H9 (cell line): ENCODE data around the gene DAD1. TPM values are rescaled to one million over a fixed set of nuclear protein-coding genes. Genes with fewer than 3 reads are reported as not detected.

Experiments
- DNase-seq: peaks from one replicate; pipeline ENCODE4 v3.0.0-alpha.2; 2017
- H2AFZ ChIP-seq: one replicate; pipeline ENCODE4 v1.6.1; 2013; ENCODE audit warnings: mild to moderate bottlenecking, low read length, control low read depth, moderate library complexity
- H2AK5ac ChIP-seq: 2 replicates; pipeline ENCODE4 v1.6.1; 2013; ENCODE audit warnings: low read length, control low read depth, mixed read lengths; ENCODE audit not compliant: insufficient read length
- H2BK120ac ChIP-seq: one replicate; pipeline ENCODE4 v1.6.1; 2013; ENCODE audit warnings: low read depth, mild to moderate bottlenecking, low read length, control low read depth, inconsistent platforms; ENCODE audit not compliant: poor library complexity, severe bottlenecking
- H2BK12ac ChIP-seq: 2 replicates; pipeline ENCODE4 v1.6.1; 2013; ENCODE audit warnings: low read length, control low read depth, mixed read lengths, low read depth; ENCODE audit not compliant: insufficient read length
- H2BK15ac ChIP-seq: 2 replicates; pipeline ENCODE4 v1.6.1; 2013; ENCODE audit warnings: low read depth, low read length, control low read depth
- H2BK20ac ChIP-seq: one replicate; pipeline ENCODE4 v1.6.1; 2013; ENCODE audit warnings: low read depth, mild to moderate bottlenecking, low read length, control low read depth, inconsistent platforms; ENCODE audit not compliant: poor library complexity, severe bottlenecking
- H2BK5ac ChIP-seq: 2 replicates; pipeline ENCODE4 v1.6.1; 2013; ENCODE audit warnings: low read length, control low read depth, mixed read lengths; ENCODE audit not compliant: insufficient read length
- H3K14ac ChIP-seq: 2 replicates; pipeline ENCODE4 v1.6.1; 2013; ENCODE audit warnings: low read length, control low read depth; ENCODE audit not compliant: insufficient read depth
- H3K18ac ChIP-seq: 2 replicates; pipeline ENCODE4 v1.6.1; 2013; ENCODE audit warnings: low read depth, mild to moderate bottlenecking, mixed read lengths, low read length, control low read depth; ENCODE audit not compliant: insufficient read length
- H3K23ac ChIP-seq: 2 replicates; pipeline ENCODE4 v1.6.1; 2013; ENCODE audit warnings: low read length, control low read depth, mixed read lengths, low read depth; ENCODE audit not compliant: insufficient read length
- H3K23me2 ChIP-seq: 2 replicates; pipeline ENCODE4 v1.6.1; 2013; ENCODE audit warnings: low read depth, mild to moderate bottlenecking, mixed read lengths, low read length, control low read depth; ENCODE audit not compliant: insufficient read length, poor library complexity, severe bottlenecking
- H3K27ac ChIP-seq: 2 replicates; pipeline ENCODE4 v1.5.1; 2013; ENCODE audit warnings: low read length, control low read depth, mixed read lengths, low read depth; ENCODE audit not compliant: insufficient read length
- H3K27me3 ChIP-seq: 2 replicates; pipeline ENCODE4 v1.6.1; 2013; ENCODE audit warnings: low read length, control low read depth, inconsistent platforms; ENCODE audit not compliant: insufficient read depth
- H3K4ac ChIP-seq: 2 replicates; pipeline ENCODE4 v1.6.1; 2013; ENCODE audit warnings: low read depth, mild to moderate bottlenecking, control low read depth, inconsistent platforms, low read length, moderate library complexity
- H3K4me1 ChIP-seq: 2 replicates; pipeline ENCODE4 v1.6.1; 2013; ENCODE audit warnings: low read length, control low read depth, inconsistent platforms; ENCODE audit not compliant: insufficient read depth
- H3K4me2 ChIP-seq: 2 replicates; pipeline ENCODE4 v1.6.1; 2013; ENCODE audit warnings: low read length, control low read depth, mixed read lengths; ENCODE audit not compliant: insufficient read length, insufficient read depth
- H3K56ac ChIP-seq: 2 replicates; pipeline ENCODE4 v1.6.1; 2013; ENCODE audit warnings: low read depth, mild to moderate bottlenecking, mixed read lengths, low read length, control low read depth; ENCODE audit not compliant: insufficient read length
- H3K79me1 ChIP-seq: 2 replicates; pipeline ENCODE4 v1.6.1; 2013; ENCODE audit warnings: low read depth, mild to moderate bottlenecking, moderate library complexity, low read length, control low read depth, inconsistent platforms; ENCODE audit not compliant: insufficient read depth, poor library complexity, severe bottlenecking
- H3K79me2 ChIP-seq: 2 replicates; pipeline ENCODE4 v1.6.1; 2013; ENCODE audit warnings: low read length, control low read depth, inconsistent platforms; ENCODE audit not compliant: insufficient read depth
- H3K9ac ChIP-seq: 2 replicates; pipeline ENCODE4 v1.6.1; 2013; ENCODE audit warnings: low read length, control low read depth, mixed read lengths; ENCODE audit not compliant: insufficient read length; ENCODE audit errors: extremely low read depth
- H3K9me3 ChIP-seq: one replicate; pipeline ENCODE4 v1.6.1; 2013; ENCODE audit warnings: low read depth, low read length, inconsistent platforms; ENCODE audit not compliant: control insufficient read depth
- H3T11ph ChIP-seq: one replicate; pipeline ENCODE4 v1.6.1; 2013; ENCODE audit warnings: mild to moderate bottlenecking, low read length, control low read depth, inconsistent platforms
- H4K20me1 ChIP-seq: one replicate; pipeline ENCODE4 v1.6.1; 2013; ENCODE audit not compliant: control insufficient read depth, insufficient read length, insufficient read depth
- H4K5ac ChIP-seq: 2 replicates; pipeline ENCODE4 v1.6.1; 2013; ENCODE audit warnings: low read depth, mild to moderate bottlenecking, mixed read lengths, low read length, control low read depth; ENCODE audit not compliant: insufficient read length
- H4K8ac ChIP-seq: replicated peaks from 2 replicates; pipeline ENCODE4 v1.6.1; 2013; ENCODE audit warnings: low read length, control low read depth, mixed read lengths, low read depth; ENCODE audit not compliant: insufficient read length
- H4K91ac ChIP-seq: 2 replicates; pipeline ENCODE4 v1.6.1; 2013; ENCODE audit warnings: low read depth, mild to moderate bottlenecking, moderate library complexity, mixed read lengths, low read length, control low read depth; ENCODE audit not compliant: insufficient read length
- H3K27ac Mint-ChIP-seq, 3 experiments: 2 replicates in 2 of 3; 3 replicates in 1 of 3; pipeline ENCODE4 v1.8.0; 2020 to 2021; ENCODE audit warnings: mixed read lengths in 3 of 3, mild to moderate bottlenecking in 1 of 3, moderate library complexity in 1 of 3
- H3K27me3 Mint-ChIP-seq: 2 replicates; pipeline ENCODE4 v1.8.0; 2021; ENCODE audit warnings: low read depth, mild to moderate bottlenecking, moderate library complexity, mixed read lengths
- H3K36me3 Mint-ChIP-seq, 3 experiments: 2 replicates in 2 of 3; 3 replicates in 1 of 3; pipeline ENCODE4 v1.8.0; 2020 to 2021; ENCODE audit warnings: low read depth in 3 of 3, mixed read lengths in 3 of 3; ENCODE audit not compliant: insufficient read depth in 1 of 3
- H3K4me1 Mint-ChIP-seq, 2 experiments: 2 replicates each; pipeline ENCODE4 v1.8.0; 2020; ENCODE audit warnings: mixed read lengths in 2 of 2
- H3K4me3 Mint-ChIP-seq, 2 experiments: 2 replicates in 1 of 2; 3 replicates in 1 of 2; pipeline ENCODE4 v1.8.0; 2020 to 2021; ENCODE audit warnings: mild to moderate bottlenecking in 2 of 2, mixed read lengths in 2 of 2, moderate library complexity in 1 of 2
- H3K9me3 Mint-ChIP-seq, 2 experiments: 2 replicates in 1 of 2; 3 replicates in 1 of 2; pipeline ENCODE4 v1.8.0; 2020; ENCODE audit warnings: mild to moderate bottlenecking in 2 of 2, mixed read lengths in 2 of 2, moderate library complexity in 1 of 2
- CTCF ChIP-seq: fragments of 200-600 bp; sonication (generic); conservative IDR thresholded peaks from 3 replicates; pipeline ENCODE4 v1.8.0; 2021; ENCODE audit warnings: antibody characterized with exemption, mild to moderate bottlenecking
- WGBS: extraction: QIAGEN DNeasy Blood & Tissue Kit; methylation state at CpG from one replicate; pipeline ENCODE4 v1.1.7; 2013; ENCODE audit warnings: missing lambda C conversion rate, low lambda C conversion rate, mixed read lengths; ENCODE audit not compliant: insufficient read length; ENCODE audit errors: extremely low coverage; 5-methylcytosine and 5-hydroxymethylcytosine counted together
- total RNA-seq: library from RNA; stranded (reverse); gene quantifications from 2 replicates; pipeline ENCODE4 v1.2.1, GENCODE V29; 2021

Gene DAD1
- total RNA-seq, 1 experiment from 2014 or later: 127 TPM

GRCh38 chr14:22596354-22596879 lies 7.4 kb upstream of the DAD1 start:
- no peak overlapping the region for H3K56ac ChIP-seq

More at GRCh38 chr14:22596354-22596879, 7.4 kb upstream of the DAD1 start:
- no peak overlapping the region for H2BK120ac ChIP-seq
- no CpG with 5 or more reads among the region's 3 CpGs for WGBS
- Mint-ChIP-seq H3K9me3 (no peaks in the 10 kb centered on the region; a peak in 1 of 5 replicates), H3K27me3 (peaks cover 1% of the 10 kb centered on the region; the same call in 1 of the 2 replicates), H3K27ac (peak overlapping the region in 1 of 3 experiments; percentile 78; a peak in 2 of 7 replicates), H3K4me3 (no peak overlapping the region), H3K36me3 (no peaks in the 10 kb centered on the region; a peak in 1 of 7 replicates), H3K4me1 (peaks cover 26 to 33% of the 10 kb centered on the region in 2 experiments)
- H4K8ac ChIP-seq: no peak overlapping the region
- H3K27ac ChIP-seq: no peak overlapping the region
- H3K23ac ChIP-seq: no peak overlapping the region
- no peak for DNase-seq
- H3K4me1 ChIP-seq: peaks cover 3% of the 10 kb centered on the region; the same call in 1 of the 2 replicates
- H2BK12ac ChIP-seq: no peak overlapping the region
- no peak overlapping the region for H2AK5ac ChIP-seq
- no peaks in the 10 kb centered on the region for H4K20me1 ChIP-seq
- H4K91ac ChIP-seq: no peak overlapping the region
- no peak overlapping the region for H2BK5ac ChIP-seq
- peaks cover 9% of the 10 kb centered on the region for H3K23me2 ChIP-seq
- H3K27me3 ChIP-seq: no peaks in the 10 kb centered on the region
- H3K9me3 ChIP-seq: no peaks in the 10 kb centered on the region
- H3K79me1 ChIP-seq: no peaks in the 10 kb centered on the region
- no peak overlapping the region for H3T11ph ChIP-seq
- no peak overlapping the region for H3K18ac ChIP-seq
- no peak for TF ChIP-seq CTCF
- no peak overlapping the region for H2BK20ac ChIP-seq
- no peak overlapping the region for H3K4me2 ChIP-seq
- H3K9ac ChIP-seq: no peak overlapping the region
- H3K79me2 ChIP-seq: no peaks in the 10 kb centered on the region
- no peak overlapping the region for H3K14ac ChIP-seq
- no peak overlapping the region for H2BK15ac ChIP-seq
- no peak overlapping the region for H3K4ac ChIP-seq
- H4K5ac ChIP-seq: no peak overlapping the region
- no peak overlapping the region for H2AFZ ChIP-seq
